ENCODE data around the gene RHBDD2. TPM values are rescaled to one million over a fixed set of nuclear protein-coding genes. Genes with fewer than 3 reads are reported as not detected.
"Not testable (repeated sequence)": the region's sequence is repeated elsewhere in the genome, so short reads cannot be mapped to it uniquely, and the experiment has no call there.

Gene RHBDD2
- polyA plus RNA-seq, 2 donors: 32.9 to 36.0 TPM

DNA sequence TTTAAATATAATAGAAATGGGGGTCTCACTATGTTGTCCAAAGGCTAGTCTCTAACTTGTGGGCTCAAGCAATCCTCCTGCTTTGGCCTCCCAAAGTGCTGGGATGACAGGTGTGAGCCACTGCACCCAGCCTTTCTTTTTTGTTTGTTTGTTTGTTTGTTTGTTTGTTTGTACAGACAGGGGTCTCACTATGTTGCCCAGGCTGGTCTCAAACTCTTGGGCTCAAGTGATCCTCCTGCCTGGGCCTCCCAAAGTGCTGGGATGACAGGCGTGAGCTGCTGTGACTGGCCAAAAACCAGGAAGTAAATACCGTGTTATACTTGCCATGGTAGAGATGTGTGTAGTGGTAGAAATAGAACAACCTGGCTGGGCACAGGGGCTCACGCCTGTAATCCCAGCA is 4.7 kb upstream of the RHBDD2 start:
- H3K27ac ChIP-seq (ENCODE audit: low read depth in 2 of 2, low read length in 1 of 2); H3K4me3 ChIP-seq (ENCODE audit: low read depth in 1 of 2, low read length in 2 of 2); H3K27me3 ChIP-seq (ENCODE audit: control insufficient read depth in 1 of 2, insufficient read depth in 2 of 2, low read length in 2 of 2); H3K9me3 ChIP-seq (ENCODE audit: control insufficient read depth in 2 of 2, insufficient read depth in 1 of 2, low read depth in 1 of 2, low read length in 1 of 2); H3K4me1 ChIP-seq (ENCODE audit: control insufficient read depth in 2 of 2, insufficient read depth in 2 of 2, low read length in 1 of 2); H3K36me3 ChIP-seq (ENCODE audit: control insufficient read depth in 2 of 2, insufficient read depth in 2 of 2, low read length in 1 of 2): not testable (repeated sequence)
- WGBS, 2 donors: 77 to 83% methylated on average over 3 of the region's 3 CpGs

GRCh38 chr7:75875113-75876080 is 3.4 kb upstream of the RHBDD2 start:
- 66 to 77% methylated on average over 21 of the region's 21 CpGs for WGBS, 2 donors
- H3K4me1 ChIP-seq (ENCODE audit: control insufficient read depth in 2 of 2, insufficient read depth in 2 of 2, low read length in 1 of 2): peaks cover 0 to 2% of the 10 kb centered on the region in 2 donors

GRCh38 chr7:75876126-75876881 is 2.5 kb upstream of the RHBDD2 start:
- H3K4me1 ChIP-seq (ENCODE audit: control insufficient read depth in 2 of 2, insufficient read depth in 2 of 2, low read length in 1 of 2): peaks cover 0 to 2% of the 10 kb centered on the region in 2 donors

More at GRCh38 chr7:75875113-75876080, 3.4 kb upstream of the RHBDD2 start:
- Histone ChIP-seq H3K4me3 (ENCODE audit: low read depth in 1 of 2, low read length in 2 of 2) (no peak overlapping the region), H3K36me3 (ENCODE audit: control insufficient read depth in 2 of 2, insufficient read depth in 2 of 2, low read length in 1 of 2) (no peaks in the 10 kb centered on the region), H3K27ac (ENCODE audit: low read depth in 2 of 2, low read length in 1 of 2) (peak overlapping the region; percentile 0 to 72), H3K27me3 (ENCODE audit: control insufficient read depth in 1 of 2, insufficient read depth in 2 of 2, low read length in 2 of 2) (no peaks in the 10 kb centered on the region), H3K9me3 (ENCODE audit: control insufficient read depth in 2 of 2, insufficient read depth in 1 of 2, low read depth in 1 of 2, low read length in 1 of 2) (no peaks in the 10 kb centered on the region)

DNA sequence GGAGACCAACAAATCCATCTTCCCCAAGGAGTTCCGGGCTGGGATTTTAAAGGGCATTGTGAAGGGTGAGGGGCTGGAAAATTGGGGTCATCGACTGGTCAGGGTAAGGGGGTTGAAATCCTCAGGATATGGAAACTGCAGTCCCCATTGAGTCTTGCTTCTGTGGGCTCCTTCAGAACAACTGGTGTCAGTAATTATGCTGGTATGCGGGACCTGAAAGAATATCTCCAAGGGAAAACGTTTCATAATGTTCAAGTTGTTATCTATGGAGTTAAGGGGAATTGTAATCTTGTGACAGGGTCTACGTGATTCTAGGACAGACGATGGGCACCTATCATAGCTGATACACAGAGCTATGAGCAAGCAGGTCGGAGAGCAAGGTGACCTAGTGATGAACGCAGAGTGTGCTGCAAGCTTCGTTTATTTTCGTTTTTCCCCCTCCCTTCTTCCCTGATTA is 494 bp upstream of the RHBDD2 start:
- Histone ChIP-seq H3K4me3 (ENCODE audit: low read depth in 1 of 2, low read length in 2 of 2) (peak overlapping the region; percentile 10 to 93), H3K4me1 (ENCODE audit: control insufficient read depth in 2 of 2, insufficient read depth in 2 of 2, low read length in 1 of 2) (peaks cover 0 to 2% of the 10 kb centered on the region in 2 donors), H3K9me3 (ENCODE audit: control insufficient read depth in 2 of 2, insufficient read depth in 1 of 2, low read depth in 1 of 2, low read length in 1 of 2) (no peaks in the 10 kb centered on the region), H3K36me3 (ENCODE audit: control insufficient read depth in 2 of 2, insufficient read depth in 2 of 2, low read length in 1 of 2) (peaks cover 4 to 17% of the 10 kb centered on the region in 2 donors), H3K27ac (ENCODE audit: low read depth in 2 of 2, low read length in 1 of 2) (peak overlapping the region; percentile 50 to 83), H3K27me3 (ENCODE audit: control insufficient read depth in 1 of 2, insufficient read depth in 2 of 2, low read length in 2 of 2) (no peaks in the 10 kb centered on the region)
- WGBS, 2 donors: 17 to 19% methylated on average over 10 of the region's 10 CpGs

More at GRCh38 chr7:75876126-75876881, 2.5 kb upstream of the RHBDD2 start:
- Histone ChIP-seq H3K27ac (ENCODE audit: low read depth in 2 of 2, low read length in 1 of 2) (peak overlapping the region; percentile 0 to 72), H3K36me3 (ENCODE audit: control insufficient read depth in 2 of 2, insufficient read depth in 2 of 2, low read length in 1 of 2) (peaks cover 0 to 1% of the 10 kb centered on the region in 2 donors), H3K27me3 (ENCODE audit: control insufficient read depth in 1 of 2, insufficient read depth in 2 of 2, low read length in 2 of 2) (no peaks in the 10 kb centered on the region), H3K4me3 (ENCODE audit: low read depth in 1 of 2, low read length in 2 of 2) (no peak overlapping the region), H3K9me3 (ENCODE audit: control insufficient read depth in 2 of 2, insufficient read depth in 1 of 2, low read depth in 1 of 2, low read length in 1 of 2) (no peaks in the 10 kb centered on the region)
- WGBS, 2 donors: 65 to 73% methylated on average over 11 of the region's 11 CpGs

DNA sequence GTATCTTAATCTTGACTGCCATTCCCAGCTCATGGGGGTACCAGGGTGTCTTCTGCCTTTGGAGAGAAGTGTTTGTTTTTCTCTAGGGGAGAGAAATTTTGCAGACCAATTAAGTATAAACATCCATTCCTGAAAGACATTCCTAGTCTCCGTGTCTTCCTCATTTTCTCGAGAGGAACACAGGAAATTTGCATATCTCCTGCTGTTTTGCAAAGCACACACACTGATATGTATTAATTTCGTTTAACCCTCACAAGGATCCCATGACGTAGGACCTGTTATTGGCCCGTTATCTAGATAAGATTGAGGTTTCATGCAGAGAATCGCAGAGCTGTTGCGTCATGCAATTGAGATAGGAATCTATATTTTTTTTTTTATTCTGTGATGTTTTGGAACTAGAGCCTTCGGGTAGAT is 944 bp downstream of the RHBDD2 start:
- WGBS, 2 donors: 8 to 11% methylated on average over 8 of the region's 8 CpGs
- Histone ChIP-seq H3K4me3 (ENCODE audit: low read depth in 1 of 2, low read length in 2 of 2) (peak overlapping the region; percentile 69 to 93), H3K27me3 (ENCODE audit: control insufficient read depth in 1 of 2, insufficient read depth in 2 of 2, low read length in 2 of 2) (no peaks in the 10 kb centered on the region), H3K27ac (ENCODE audit: low read depth in 2 of 2, low read length in 1 of 2) (no peak overlapping the region), H3K4me1 (ENCODE audit: control insufficient read depth in 2 of 2, insufficient read depth in 2 of 2, low read length in 1 of 2) (peaks cover 0 to 2% of the 10 kb centered on the region in 2 donors), H3K9me3 (ENCODE audit: control insufficient read depth in 2 of 2, insufficient read depth in 1 of 2, low read depth in 1 of 2, low read length in 1 of 2) (no peaks in the 10 kb centered on the region), H3K36me3 (ENCODE audit: control insufficient read depth in 2 of 2, insufficient read depth in 2 of 2, low read length in 1 of 2) (peaks cover 4 to 28% of the 10 kb centered on the region in 2 donors)

- Histone ChIP-seq H3K4me1 (ENCODE audit: control insufficient read depth in 2 of 2, insufficient read depth in 2 of 2, low read length in 1 of 2) (peaks cover 0 to 2% of the 10 kb centered on the region in 2 donors), H3K4me3 (ENCODE audit: low read depth in 1 of 2, low read length in 2 of 2) (peak overlapping the region in 1 of 2 donors; percentile 93), H3K27ac (ENCODE audit: low read depth in 2 of 2, low read length in 1 of 2) (no peak overlapping the region), H3K27me3 (ENCODE audit: control insufficient read depth in 1 of 2, insufficient read depth in 2 of 2, low read length in 2 of 2) (no peaks in the 10 kb centered on the region), H3K36me3 (ENCODE audit: control insufficient read depth in 2 of 2, insufficient read depth in 2 of 2, low read length in 1 of 2) (peaks cover 4 to 28% of the 10 kb centered on the region in 2 donors), H3K9me3 (ENCODE audit: control insufficient read depth in 2 of 2, insufficient read depth in 1 of 2, low read depth in 1 of 2, low read length in 1 of 2) (no peaks in the 10 kb centered on the region)
- WGBS, 2 donors: 79 to 84% methylated on average over 4 of the region's 4 CpGs
Observed at GRCh38 chr7:75880242-75880641, 1.4 kb downstream of the RHBDD2 start.

- H3K27ac ChIP-seq (ENCODE audit: low read depth in 2 of 2, low read length in 1 of 2): no peak overlapping the region
- H3K36me3 ChIP-seq (ENCODE audit: control insufficient read depth in 2 of 2, insufficient read depth in 2 of 2, low read length in 1 of 2): peaks cover 4 to 33% of the 10 kb centered on the region in 2 donors
- no peaks in the 10 kb centered on the region for H3K4me1 ChIP-seq (ENCODE audit: control insufficient read depth in 2 of 2, insufficient read depth in 2 of 2, low read length in 1 of 2)
- WGBS, 2 donors: 85 to 91% methylated on average over 23 of the region's 23 CpGs
- H3K9me3 ChIP-seq (ENCODE audit: control insufficient read depth in 2 of 2, insufficient read depth in 1 of 2, low read depth in 1 of 2, low read length in 1 of 2): no peaks in the 10 kb centered on the region
- no peak overlapping the region for H3K4me3 ChIP-seq (ENCODE audit: low read depth in 1 of 2, low read length in 2 of 2)
- no peaks in the 10 kb centered on the region for H3K27me3 ChIP-seq (ENCODE audit: control insufficient read depth in 1 of 2, insufficient read depth in 2 of 2, low read length in 2 of 2)
Observed at GRCh38 chr7:75881436-75882095, 2.7 kb downstream of the RHBDD2 start.

- H3K4me1 ChIP-seq (ENCODE audit: control insufficient read depth in 2 of 2, insufficient read depth in 2 of 2, low read length in 1 of 2); H3K4me3 ChIP-seq (ENCODE audit: low read depth in 1 of 2, low read length in 2 of 2); H3K27me3 ChIP-seq (ENCODE audit: control insufficient read depth in 1 of 2, insufficient read depth in 2 of 2, low read length in 2 of 2); H3K27ac ChIP-seq (ENCODE audit: low read depth in 2 of 2, low read length in 1 of 2); H3K9me3 ChIP-seq (ENCODE audit: control insufficient read depth in 2 of 2, insufficient read depth in 1 of 2, low read depth in 1 of 2, low read length in 1 of 2): not testable (repeated sequence)
- 95 to 96% methylated on average over 13 of the region's 13 CpGs for WGBS, 2 donors
- H3K36me3 ChIP-seq (ENCODE audit: control insufficient read depth in 2 of 2, insufficient read depth in 2 of 2, low read length in 1 of 2): peaks cover 7 to 45% of the 10 kb centered on the region in 2 donors
Observed at GRCh38 chr7:75883265-75883824, 4.5 kb downstream of the RHBDD2 start.

DNA sequence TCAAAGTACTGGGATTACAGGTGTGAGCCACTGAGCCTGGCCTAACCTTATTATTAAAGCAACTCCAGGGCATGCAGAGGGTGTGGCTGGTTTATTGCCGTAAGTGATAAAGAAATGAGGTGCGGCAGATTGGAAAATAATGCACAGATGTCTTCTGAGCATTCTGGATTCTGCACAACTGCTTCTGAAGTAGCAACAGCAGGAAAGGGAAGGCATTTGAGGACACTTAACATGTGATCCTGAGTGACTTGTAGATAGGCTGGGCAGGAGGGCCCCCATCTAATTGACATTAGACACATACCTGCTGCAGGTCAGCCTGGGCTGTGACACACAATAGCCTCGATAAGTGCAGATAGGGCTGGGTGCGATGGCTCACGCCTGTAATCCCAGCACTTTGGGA is 5.6 kb downstream of the RHBDD2 start:
- no peaks in the 10 kb centered on the region for H3K9me3 ChIP-seq (ENCODE audit: control insufficient read depth in 2 of 2, insufficient read depth in 1 of 2, low read depth in 1 of 2, low read length in 1 of 2)
- no peak overlapping the region for H3K27ac ChIP-seq (ENCODE audit: low read depth in 2 of 2, low read length in 1 of 2)
- no peaks in the 10 kb centered on the region for H3K4me1 ChIP-seq (ENCODE audit: control insufficient read depth in 2 of 2, insufficient read depth in 2 of 2, low read length in 1 of 2)
- H3K36me3 ChIP-seq (ENCODE audit: control insufficient read depth in 2 of 2, insufficient read depth in 2 of 2, low read length in 1 of 2): peaks cover 7 to 54% of the 10 kb centered on the region in 2 donors
- WGBS, 2 donors: 83 to 86% methylated on average over 5 of the region's 5 CpGs
- H3K27me3 ChIP-seq (ENCODE audit: control insufficient read depth in 1 of 2, insufficient read depth in 2 of 2, low read length in 2 of 2): no peaks in the 10 kb centered on the region
- H3K4me3 ChIP-seq (ENCODE audit: low read depth in 1 of 2, low read length in 2 of 2): no peak overlapping the region
